Gastroesophageal sphincter (tissue), 3 donors: Measurements from ENCODE around the gene SGO2.

Experiments
- EP300 ChIP-seq: sonication (generic); formaldehyde crosslinking; IDR thresholded peaks from one replicate; pipeline ENCODE4 v1.6.1; 2017; ENCODE audit warnings: antibody characterized with exemption, mild to moderate bottlenecking
- POLR2A ChIP-seq, 2 donors: fragments of 450-650 bp; IDR thresholded peaks; one replicate each; pipeline ENCODE4 v1.6.1; 2017; ENCODE audit warnings: antibody characterized with exemption in 2 of 2, mild to moderate bottlenecking in 2 of 2, moderate library complexity in 1 of 2
- POLR2AphosphoS5 ChIP-seq: sonication (generic); formaldehyde crosslinking; IDR thresholded peaks from one replicate; pipeline ENCODE4 v1.6.1; 2017; ENCODE audit warnings: antibody characterized with exemption
- TF ChIP-seq, protein P1 (sequence below), 4 experiments: fragments of 200-600 bp in 2 of 4; fragments of 450-650 bp in 2 of 4; sonication (generic) in 1 of 4; IDR thresholded peaks; one replicate each; pipeline ENCODE4 v1.5.1; 2017 to 2019; ENCODE audit warnings: antibody characterized with exemption in 4 of 4, mild to moderate bottlenecking in 2 of 4, moderate library complexity in 2 of 4

DNA sequence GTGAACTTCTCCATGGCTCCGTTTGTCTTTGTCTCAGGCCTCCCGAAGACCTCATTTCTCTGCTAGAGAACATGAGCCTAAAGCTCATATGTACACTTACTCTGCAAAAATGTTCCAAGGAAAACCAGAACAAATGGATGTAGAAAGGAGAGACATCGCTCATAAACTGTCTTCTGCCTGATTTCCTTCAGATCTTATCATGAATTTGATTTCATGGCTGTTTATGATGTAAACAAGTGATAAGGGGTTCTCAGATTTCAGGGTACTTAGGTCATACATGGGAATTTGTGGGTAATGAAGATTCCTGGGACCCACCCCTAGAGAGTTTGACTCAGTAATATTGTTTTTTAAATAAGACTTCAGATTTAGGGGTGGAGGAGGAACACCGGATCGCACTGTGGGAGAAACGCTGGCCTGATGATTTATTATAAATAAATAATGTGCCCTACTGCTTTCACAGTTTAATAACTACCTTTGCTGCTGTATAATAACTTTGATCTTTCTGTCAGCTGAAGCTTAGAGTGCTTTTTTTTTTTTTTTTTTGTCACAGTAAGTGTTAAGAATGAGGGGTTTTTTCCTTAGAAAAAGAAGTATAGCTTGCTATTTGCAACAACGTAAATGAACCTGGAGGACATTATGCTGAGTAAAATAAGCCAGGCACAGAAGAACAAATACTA, 74.7 kb downstream of the SGO2 start:
- TF ChIP-seq, protein P1, sequence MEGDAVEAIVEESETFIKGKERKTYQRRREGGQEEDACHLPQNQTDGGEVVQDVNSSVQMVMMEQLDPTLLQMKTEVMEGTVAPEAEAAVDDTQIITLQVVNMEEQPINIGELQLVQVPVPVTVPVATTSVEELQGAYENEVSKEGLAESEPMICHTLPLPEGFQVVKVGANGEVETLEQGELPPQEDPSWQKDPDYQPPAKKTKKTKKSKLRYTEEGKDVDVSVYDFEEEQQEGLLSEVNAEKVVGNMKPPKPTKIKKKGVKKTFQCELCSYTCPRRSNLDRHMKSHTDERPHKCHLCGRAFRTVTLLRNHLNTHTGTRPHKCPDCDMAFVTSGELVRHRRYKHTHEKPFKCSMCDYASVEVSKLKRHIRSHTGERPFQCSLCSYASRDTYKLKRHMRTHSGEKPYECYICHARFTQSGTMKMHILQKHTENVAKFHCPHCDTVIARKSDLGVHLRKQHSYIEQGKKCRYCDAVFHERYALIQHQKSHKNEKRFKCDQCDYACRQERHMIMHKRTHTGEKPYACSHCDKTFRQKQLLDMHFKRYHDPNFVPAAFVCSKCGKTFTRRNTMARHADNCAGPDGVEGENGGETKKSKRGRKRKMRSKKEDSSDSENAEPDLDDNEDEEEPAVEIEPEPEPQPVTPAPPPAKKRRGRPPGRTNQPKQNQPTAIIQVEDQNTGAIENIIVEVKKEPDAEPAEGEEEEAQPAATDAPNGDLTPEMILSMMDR (IDR thresholded peaks at IDR 0.05), result no peak
- TF ChIP-seq POLR2A (IDR thresholded peaks at IDR 0.05) (no peak), POLR2AphosphoS5 (no peak), EP300 (no peak)
